Right cardiac atrium (tissue), 5 donors: ENCODE measurements around the gene METTL22. TPM values are rescaled to one million over a fixed set of nuclear protein-coding genes. Genes with fewer than 3 reads are reported as not detected.

Experiments
- ATAC-seq, 2 donors: fragments of 200-7000 bp; cut with Tn5 transposase; one replicate each; pipeline versions ENCODE4 v1.8.0 to v1.9.1; 2020; ENCODE audit warnings: moderate library complexity in 2 of 2, mild to moderate bottlenecking in 1 of 2
- DNase-seq, 3 donors: peaks; one replicate each; pipeline ENCODE4 v3.0.0-alpha.2; 2020
- H3K27ac ChIP-seq: one replicate; pipeline ENCODE4 v1.5.1; 2013; ENCODE audit warnings: mild to moderate bottlenecking, low read length, control low read depth, moderate library complexity
- H3K27me3 ChIP-seq: one replicate; pipeline ENCODE4 v1.6.1; 2013; ENCODE audit not compliant: control insufficient read depth, insufficient read depth
- H3K4me1 ChIP-seq: one replicate; pipeline ENCODE4 v1.6.1; 2013; ENCODE audit warnings: low read length; ENCODE audit not compliant: control insufficient read depth, insufficient read depth
- H3K4me3 ChIP-seq: one replicate; pipeline ENCODE4 v1.5.1; 2013; ENCODE audit warnings: low read length, control low read depth
- H3K9me3 ChIP-seq: one replicate; pipeline ENCODE4 v1.6.1; 2013; ENCODE audit warnings: low read length; ENCODE audit not compliant: control insufficient read depth
- WGBS: extraction: QIAGEN DNeasy Blood & Tissue Kit; methylation state at CpG from one replicate; pipeline ENCODE4 v1.1.7; 2013; 5-methylcytosine and 5-hydroxymethylcytosine counted together
- intact Hi-C, 4 donors: fragments of 100-400 bp; cut with DNase I; formaldehyde crosslinking; loops; one replicate each; pipeline versions ENCODE4 v1.11.0 to v1.14.0; 2022 to 2023
- polyA plus RNA-seq: library from polyadenylated mRNA; stranded (reverse); fragments of 200-250 nt; gene quantifications from one replicate; pipeline ENCODE4 v1.2.3, GENCODE V29; 2013
- total RNA-seq, 4 donors: library from RNA; stranded (reverse); fragmentation: NEBNext Ultra II Directional; extraction: Animal tissue kit (Norgen Biotek cat#: 25700); gene quantifications; one replicate each; pipeline ENCODE4 v1.2.1, GENCODE V29; 2021
- donor health status: healthy with polysubstance abuse.
- donor health status: DM: no; HTN: yes; CAD: no.
- donor health status: DM: no; HTN: no; CAD: no.
- donor health status: DM: no; HTN: yes; CAD: no; lungs with severe emphysema.
- donor health status: DM: yes; HTN: yes; CAD: no.

The METTL22 gene
- total and polyA plus RNA-seq, 5 donors = 26.9 to 37.3 (median 30.0) TPM

- 89% methylated on average over 1 of the region's 1 CpG for WGBS
- H3K4me3 ChIP-seq = no peak overlapping the region
- ATAC-seq = no peak
- DNase-seq = no peak
- intact Hi-C loops = no loop called here
- peaks cover 2% of the 10 kb centered on the region for H3K9me3 ChIP-seq
- no peaks in the 10 kb centered on the region for H3K27me3 ChIP-seq
- H3K27ac ChIP-seq = no peak overlapping the region
- no peaks in the 10 kb centered on the region for H3K4me1 ChIP-seq
Observed at GRCh38 chr16:8596581-8596980, 24.9 kb upstream of the METTL22 start.

GRCh38 chr16:8600144-8600775, 21.2 kb upstream of the METTL22 start:
- 50% methylated on average over 11 of the region's 11 CpGs for WGBS
- no peak overlapping the region for H3K4me3 ChIP-seq
- no peaks in the 10 kb centered on the region for H3K27me3 ChIP-seq
- ATAC-seq = peak; percentile 26 to 43
- H3K9me3 ChIP-seq = peaks cover 3% of the 10 kb centered on the region
- no peak overlapping the region for H3K27ac ChIP-seq
- intact Hi-C loops = no loop called here
- H3K4me1 ChIP-seq = no peaks in the 10 kb centered on the region
- DNase-seq = no peak

- Histone ChIP-seq H3K4me1 (no peaks in the 10 kb centered on the region), H3K27ac (no peak overlapping the region), H3K27me3 (no peaks in the 10 kb centered on the region), H3K9me3 (peaks cover 1% of the 10 kb centered on the region), H3K4me3 (no peak overlapping the region)
- ATAC-seq (no peak), DNase-seq (no peak)
- intact Hi-C loops = no loop called here
Observed at GRCh38 chr16:8605554-8605953, 15.9 kb upstream of the METTL22 start.

GRCh38 chr16:8607214-8607613, 14.3 kb upstream of the METTL22 start:
- H3K4me1 ChIP-seq = no peaks in the 10 kb centered on the region
- ATAC-seq (no peak), DNase-seq (no peak)
- no peak overlapping the region for H3K4me3 ChIP-seq
- no peak overlapping the region for H3K27ac ChIP-seq
- no peaks in the 10 kb centered on the region for H3K9me3 ChIP-seq
- intact Hi-C loops = no loop called here
- WGBS = 72% methylated on average over 9 of the region's 9 CpGs
- H3K27me3 ChIP-seq = no peaks in the 10 kb centered on the region

- Histone ChIP-seq H3K4me1 (no peaks in the 10 kb centered on the region), H3K27ac (no peak overlapping the region), H3K4me3 (no peak overlapping the region), H3K27me3 (no peaks in the 10 kb centered on the region), H3K9me3 (no peaks in the 10 kb centered on the region)
- DNase-seq (no peak), ATAC-seq (no peak)
- intact Hi-C loops = no loop called here
- 78% methylated on average over 4 of the region's 4 CpGs for WGBS
Observed at GRCh38 chr16:8611122-8611521, 10.4 kb upstream of the METTL22 start.

- ATAC-seq = no peak
- 92% methylated on average over 1 of the region's 1 CpG for WGBS
- H3K9me3 ChIP-seq = no peaks in the 10 kb centered on the region
- H3K27me3 ChIP-seq = no peaks in the 10 kb centered on the region
- DNase-seq = no peak
- intact Hi-C loops = no loop called here
- no peak overlapping the region for H3K4me3 ChIP-seq
- H3K4me1 ChIP-seq = no peaks in the 10 kb centered on the region
- H3K27ac ChIP-seq = no peak overlapping the region
Observed at GRCh38 chr16:8611886-8612600, 9.5 kb upstream of the METTL22 start.

GRCh38 chr16:8614435-8615029, 7.0 kb upstream of the METTL22 start:
- intact Hi-C loops = no loop called here
- ATAC-seq = no peak
- H3K27me3 ChIP-seq = no peaks in the 10 kb centered on the region
- DNase-seq = no peak
- no peak overlapping the region for H3K27ac ChIP-seq
- H3K4me1 ChIP-seq = no peaks in the 10 kb centered on the region
- H3K4me3 ChIP-seq = no peak overlapping the region
- 61% methylated on average over 9 of the region's 9 CpGs for WGBS
- H3K9me3 ChIP-seq = no peaks in the 10 kb centered on the region

- WGBS = 63% methylated on average over 5 of the region's 5 CpGs
- ATAC-seq (no peak), DNase-seq (no peak)
- H3K4me1 ChIP-seq = peaks cover 2% of the 10 kb centered on the region
- intact Hi-C loops = no loop called here
- no peak overlapping the region for H3K4me3 ChIP-seq
- no peaks in the 10 kb centered on the region for H3K9me3 ChIP-seq
- H3K27ac ChIP-seq = no peak overlapping the region
- no peaks in the 10 kb centered on the region for H3K27me3 ChIP-seq
Observed at GRCh38 chr16:8619671-8620370, 1.7 kb upstream of the METTL22 start.

- no peaks in the 10 kb centered on the region for H3K9me3 ChIP-seq
- DNase-seq = no peak
- WGBS = 75% methylated on average over 6 of the region's 6 CpGs
- H3K27ac ChIP-seq = no peak overlapping the region
- peaks cover 2% of the 10 kb centered on the region for H3K4me1 ChIP-seq
- ATAC-seq = no peak
- H3K4me3 ChIP-seq = no peak overlapping the region
- H3K27me3 ChIP-seq = no peaks in the 10 kb centered on the region
- intact Hi-C loops = no loop called here
Observed at GRCh38 chr16:8620535-8620934, 963 bp upstream of the METTL22 start.

GRCh38 chr16:8621222-8621571, 301 bp upstream of the METTL22 start:
- no peaks in the 10 kb centered on the region for H3K27me3 ChIP-seq
- H3K4me3 ChIP-seq = peak overlapping the region; percentile 91
- no peak for DNase-seq
- ATAC-seq = no peak
- WGBS = 20% methylated on average over 12 of the region's 12 CpGs
- H3K27ac ChIP-seq = no peak overlapping the region
- peaks cover 2% of the 10 kb centered on the region for H3K4me1 ChIP-seq
- intact Hi-C loops = no loop called here
- H3K9me3 ChIP-seq = no peaks in the 10 kb centered on the region

GRCh38 chr16:8622315-8622656, 788 bp downstream of the METTL22 start:
- H3K9me3 ChIP-seq = no peaks in the 10 kb centered on the region
- intact Hi-C loops = no loop called here
- H3K27ac ChIP-seq = no peak overlapping the region
- H3K4me1 ChIP-seq = peaks cover 2% of the 10 kb centered on the region
- no peaks in the 10 kb centered on the region for H3K27me3 ChIP-seq
- 8% methylated on average over 4 of the region's 4 CpGs for WGBS
- DNase-seq = no peak
- peak; percentile 15 to 33 for ATAC-seq
- H3K4me3 ChIP-seq = peak overlapping the region; percentile 91
